ENCODE measurements around the gene NR1I3. TPM values are rescaled to one million over a fixed set of nuclear protein-coding genes. Genes with fewer than 3 reads are reported as not detected.
"Not testable (repeated sequence)": the region's sequence is repeated elsewhere in the genome, so short reads cannot be mapped to it uniquely, and the experiment has no call there.

NR1I3 gene
- total RNA-seq, 2 experiments from 2014 or later: not detected

DNA sequence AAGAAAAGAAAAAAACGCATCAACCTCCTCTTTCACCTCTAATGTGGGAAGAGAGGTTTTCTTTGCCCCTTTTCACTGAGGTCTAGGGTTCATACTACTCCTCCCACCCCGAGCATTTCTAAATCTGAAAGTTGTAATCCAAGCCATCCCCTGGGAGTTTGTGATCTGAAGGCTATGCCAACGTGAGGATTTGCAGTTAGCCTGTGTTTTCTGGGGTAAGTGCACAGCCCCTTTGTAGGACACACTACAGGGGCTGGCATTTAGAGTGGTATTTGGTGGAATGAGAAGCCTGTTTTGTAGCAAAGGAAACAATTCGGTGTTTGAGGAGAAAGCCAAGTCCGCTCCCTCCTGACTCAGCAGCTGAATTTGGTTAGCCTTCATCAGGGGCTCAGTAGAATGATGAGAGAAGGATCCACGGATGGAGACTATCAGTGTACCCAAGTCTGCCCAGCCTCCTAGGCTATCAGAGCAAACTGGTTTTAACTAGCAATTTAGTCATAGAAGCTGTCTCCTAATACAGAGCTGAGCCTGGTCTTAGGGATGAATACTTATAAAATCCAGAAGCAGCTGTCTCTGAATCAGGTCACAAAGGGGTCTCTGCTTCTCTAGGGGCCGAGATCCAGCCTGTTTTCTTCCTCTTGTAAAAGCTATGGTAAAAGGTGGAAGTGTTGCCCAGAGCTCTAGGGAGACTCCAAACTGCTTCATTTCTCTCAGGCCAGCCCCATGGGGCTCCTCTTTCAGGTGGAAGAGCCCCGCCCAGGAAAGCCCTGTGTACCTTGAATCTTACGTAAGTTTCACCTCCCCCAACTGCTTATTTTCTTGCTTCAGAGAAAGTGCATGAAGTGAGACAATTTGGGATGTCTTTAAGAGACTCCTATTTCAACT is 22.6 kb upstream of the NR1I3 start:
- ATAC-seq: no peak
- no peak overlapping the region for H3K4me3 Mint-ChIP-seq
- DNase-seq: no peak
- CTCF ChIA-PET: interaction anchor here (1.1 to 3.5 kb wide), 4 partner anchors 30 to 122 kb away, joined by 3 to 23 read pairs (median 4); partner anchors contain the start of gene TOMM40L
- H3K4me1 Mint-ChIP-seq: peaks cover 14% of the 10 kb centered on the region
- peaks cover 66% of the 10 kb centered on the region for H3K27me3 Mint-ChIP-seq
- no peak overlapping the region for H3K27ac Mint-ChIP-seq
- peaks cover 13% of the 10 kb centered on the region for H3K9me3 Mint-ChIP-seq (ENCODE audit: low read depth)
- H3K36me3 Mint-ChIP-seq: peaks cover 8% of the 10 kb centered on the region

- no peak for ATAC-seq
- H3K4me1 Mint-ChIP-seq: peaks cover 14% of the 10 kb centered on the region
- H3K27ac Mint-ChIP-seq: no peak overlapping the region
- DNase-seq: no peak
- H3K27me3 Mint-ChIP-seq: peaks cover 62% of the 10 kb centered on the region
- CTCF ChIA-PET: interaction anchor here (0.6 to 3.5 kb wide), 4 partner anchors 29 to 123 kb away, joined by 3 to 23 read pairs (median 4); no protein-coding TSS in a partner anchor
- no peak overlapping the region for H3K4me3 Mint-ChIP-seq
- peaks cover 8% of the 10 kb centered on the region for H3K36me3 Mint-ChIP-seq
- H3K9me3 Mint-ChIP-seq (ENCODE audit: low read depth): peaks cover 13% of the 10 kb centered on the region
Measured at GRCh38 chr1:161259765-161260164, 21.8 kb upstream of the NR1I3 start.

DNA sequence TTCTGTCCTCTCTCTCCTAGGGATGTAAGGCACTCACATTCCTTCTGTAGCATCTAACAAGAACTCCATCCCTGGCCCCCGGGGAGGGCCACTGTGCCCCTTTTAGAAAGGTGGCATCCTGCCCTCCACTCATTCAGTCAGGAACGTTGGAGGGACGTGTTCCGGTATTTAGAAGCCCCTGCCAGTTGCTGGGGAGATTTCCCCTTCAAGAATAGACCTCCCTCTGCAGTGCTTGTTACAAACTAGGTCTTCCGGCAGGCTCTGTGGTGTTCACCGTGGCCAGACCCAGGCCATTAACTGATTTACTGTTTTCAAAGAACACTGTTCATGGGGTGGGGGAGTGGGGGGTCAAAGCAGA is 21.3 kb upstream of the NR1I3 start:
- no peak for ATAC-seq
- H3K4me3 Mint-ChIP-seq: peak overlapping the region; percentile 53
- H3K27ac Mint-ChIP-seq: no peak overlapping the region
- peaks cover 14% of the 10 kb centered on the region for H3K4me1 Mint-ChIP-seq
- no peak for DNase-seq
- peaks cover 13% of the 10 kb centered on the region for H3K9me3 Mint-ChIP-seq (ENCODE audit: low read depth)
- H3K36me3 Mint-ChIP-seq: peaks cover 8% of the 10 kb centered on the region
- peaks cover 60% of the 10 kb centered on the region for H3K27me3 Mint-ChIP-seq
- CTCF ChIA-PET: interaction anchor here (0.6 to 3.5 kb wide), 4 partner anchors 29 to 123 kb away, joined by 3 to 23 read pairs (median 4); no protein-coding TSS in a partner anchor

GRCh38 chr1:161258439-161259344 is 20.7 kb upstream of the NR1I3 start, which contains the start of gene PCP4L1:
Gene PCP4L1 (plus strand): TSS chr1:161258745. CDS start chr1:161258975, 230 bp downstream.
- Mint-ChIP-seq H3K36me3 (peaks cover 8% of the 10 kb centered on the region), H3K4me1 (peaks cover 14% of the 10 kb centered on the region), H3K4me3 (peak within 1 kb of the TSS; percentile 53), H3K9me3 (ENCODE audit: low read depth) (peaks cover 13% of the 10 kb centered on the region), H3K27me3 (peaks cover 60% of the 10 kb centered on the region), H3K27ac (no peak within 1 kb of the TSS)
- CTCF ChIA-PET: interaction anchor here (0.6 to 3.5 kb wide), 5 partner anchors 29 to 154 kb away, joined by 3 to 23 read pairs (median 3); partner anchors contain the start of gene NDUFS2
- ATAC-seq: peak; percentile 90
- DNase-seq: peak; percentile 60

GRCh38 chr1:161257109-161257508 is 19.1 kb upstream of the NR1I3 start:
- H3K27ac Mint-ChIP-seq, H3K36me3 Mint-ChIP-seq, ATAC-seq, DNase-seq, CTCF ChIA-PET, H3K4me3 Mint-ChIP-seq: not testable (repeated sequence)
- Mint-ChIP-seq H3K9me3 (ENCODE audit: low read depth) (peaks cover 13% of the 10 kb centered on the region), H3K27me3 (peaks cover 54% of the 10 kb centered on the region), H3K4me1 (peaks cover 14% of the 10 kb centered on the region)

GRCh38 chr1:161255955-161256520 is 18.0 kb upstream of the NR1I3 start:
- H3K36me3 Mint-ChIP-seq, H3K4me3 Mint-ChIP-seq, H3K27ac Mint-ChIP-seq, DNase-seq, ATAC-seq, CTCF ChIA-PET: not testable (repeated sequence)
- Mint-ChIP-seq H3K4me1 (peaks cover 14% of the 10 kb centered on the region), H3K27me3 (peaks cover 46% of the 10 kb centered on the region), H3K9me3 (ENCODE audit: low read depth) (peaks cover 13% of the 10 kb centered on the region)

DNA sequence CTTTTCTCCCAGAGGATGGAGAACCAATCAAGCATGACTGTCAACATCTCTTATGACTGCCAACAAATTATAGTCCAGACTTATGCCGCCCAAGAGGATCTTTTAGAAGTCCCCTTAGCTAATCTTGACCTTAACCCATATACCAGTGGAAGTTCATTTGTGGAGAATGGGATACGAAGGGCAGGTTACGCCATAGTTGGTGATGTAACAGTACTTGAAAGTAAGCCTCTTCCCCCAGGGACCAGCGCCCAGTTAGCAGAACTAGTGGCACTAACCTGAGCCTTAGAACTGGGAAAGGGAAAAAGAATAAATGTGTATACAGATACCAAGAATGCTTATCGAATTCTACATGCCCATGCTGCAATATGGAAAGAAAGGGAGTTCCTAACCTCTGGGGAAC is 17.3 kb upstream of the NR1I3 start:
- peaks cover 13% of the 10 kb centered on the region for H3K9me3 Mint-ChIP-seq (ENCODE audit: low read depth)
- H3K4me3 Mint-ChIP-seq, H3K27ac Mint-ChIP-seq, CTCF ChIA-PET, DNase-seq, H3K36me3 Mint-ChIP-seq, ATAC-seq: not testable (repeated sequence)
- H3K27me3 Mint-ChIP-seq: peaks cover 39% of the 10 kb centered on the region
- peaks cover 14% of the 10 kb centered on the region for H3K4me1 Mint-ChIP-seq

GRCh38 chr1:161251579-161251978 is 13.6 kb upstream of the NR1I3 start:
- Mint-ChIP-seq H3K4me1 (no peaks in the 10 kb centered on the region), H3K4me3 (no peak overlapping the region), H3K27me3 (peaks cover 14% of the 10 kb centered on the region), H3K27ac (no peak overlapping the region), H3K9me3 (ENCODE audit: low read depth) (no peaks in the 10 kb centered on the region), H3K36me3 (no peaks in the 10 kb centered on the region)
- ATAC-seq: no peak
- CTCF ChIA-PET: no interaction called here
- no peak for DNase-seq

DNA sequence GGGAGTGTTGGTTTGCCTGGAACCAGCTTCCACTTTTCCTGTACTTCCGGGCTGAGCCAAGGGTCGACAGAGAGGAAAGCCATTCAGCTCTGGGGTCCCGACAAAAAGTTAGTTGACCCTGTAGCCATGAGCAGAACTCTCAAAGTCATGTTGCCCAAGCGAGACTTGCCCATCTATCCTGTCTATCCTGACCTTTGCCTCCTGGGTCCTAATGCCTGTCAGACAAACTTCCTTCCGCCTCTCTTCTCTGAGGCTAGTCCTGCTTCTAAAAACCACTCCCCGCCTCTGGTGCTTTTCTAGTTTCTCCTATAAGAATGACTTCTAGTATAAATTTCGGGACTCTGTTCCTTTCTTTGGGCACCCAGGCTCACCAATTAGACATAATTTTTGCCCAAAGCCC is 12.8 kb upstream of the NR1I3 start:
- no peaks in the 10 kb centered on the region for H3K36me3 Mint-ChIP-seq
- no peaks in the 10 kb centered on the region for H3K9me3 Mint-ChIP-seq (ENCODE audit: low read depth)
- DNase-seq (no peak), ATAC-seq (no peak)
- H3K4me3 Mint-ChIP-seq: no peak overlapping the region
- CTCF ChIA-PET: no interaction called here
- peaks cover 10% of the 10 kb centered on the region for H3K27me3 Mint-ChIP-seq
- H3K4me1 Mint-ChIP-seq: no peaks in the 10 kb centered on the region
- no peak overlapping the region for H3K27ac Mint-ChIP-seq

- DNase-seq; H3K4me3 Mint-ChIP-seq; H3K4me1 Mint-ChIP-seq; H3K36me3 Mint-ChIP-seq; ATAC-seq; H3K27me3 Mint-ChIP-seq; H3K9me3 Mint-ChIP-seq (ENCODE audit: low read depth); H3K27ac Mint-ChIP-seq: not testable (repeated sequence)
- CTCF ChIA-PET: interaction anchor here (1.4 to 2.9 kb wide), 3 partner anchors 20 to 41 kb away, joined by 5 to 11 read pairs (median 8); partner anchors contain the start of gene TOMM40L
Measured at GRCh38 chr1:161250100-161250499, 12.1 kb upstream of the NR1I3 start.

- Mint-ChIP-seq H3K36me3 (no peaks in the 10 kb centered on the region), H3K4me3 (no peak overlapping the region), H3K27me3 (peaks cover 11% of the 10 kb centered on the region), H3K27ac (no peak overlapping the region), H3K9me3 (ENCODE audit: low read depth) (no peaks in the 10 kb centered on the region), H3K4me1 (no peaks in the 10 kb centered on the region)
- CTCF ChIA-PET: no interaction called here
- ATAC-seq (no peak), DNase-seq (no peak)
Measured at GRCh38 chr1:161244888-161245287, 6.9 kb upstream of the NR1I3 start.

DNA sequence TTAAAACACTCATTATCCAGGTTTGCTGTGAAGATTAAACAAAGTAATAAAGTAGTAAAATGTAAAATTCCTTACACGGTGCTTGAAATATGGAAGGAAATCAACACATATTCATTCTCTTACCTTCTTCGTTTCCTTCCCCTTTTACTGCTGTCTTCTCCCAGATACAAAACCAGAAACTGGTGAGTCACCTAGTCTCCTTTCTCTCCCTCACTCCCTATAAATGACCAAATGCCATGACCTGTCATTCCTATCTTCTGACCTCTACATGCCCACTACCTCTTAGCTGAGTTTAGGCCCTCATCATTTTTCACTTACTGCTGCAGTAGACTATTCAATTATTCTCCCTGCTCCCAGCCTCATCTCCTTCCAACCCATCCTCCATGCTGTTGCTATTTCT is 4.3 kb upstream of the NR1I3 start:
- CTCF ChIA-PET: no interaction called here
- H3K4me3 Mint-ChIP-seq: no peak overlapping the region

DNA sequence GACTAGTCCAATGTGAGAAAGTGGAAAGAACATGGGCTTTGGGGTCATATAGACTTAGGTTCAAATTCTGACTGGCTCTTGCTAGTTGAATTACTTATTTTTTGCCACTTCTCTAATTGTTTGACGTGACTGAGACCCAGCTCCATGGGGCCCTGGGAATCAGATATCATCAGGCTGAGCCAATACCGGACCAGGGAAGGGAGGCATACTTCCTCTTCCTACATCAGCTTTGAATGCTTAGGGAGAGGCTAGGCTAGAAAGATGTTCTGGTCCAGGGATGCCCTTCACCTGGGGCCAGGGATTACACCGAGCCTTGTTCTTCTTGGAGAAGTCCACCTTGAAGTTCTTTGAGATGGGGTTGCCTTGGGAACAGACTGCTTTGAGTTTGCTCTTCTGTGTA is 3.7 kb upstream of the NR1I3 start:
- CTCF ChIA-PET: interaction anchor here (1.0 kb wide), 1 partner anchor 50 kb away, joined by 3 read pairs; no protein-coding TSS in a partner anchor
- H3K27ac Mint-ChIP-seq: no peak overlapping the region
- peaks cover 9% of the 10 kb centered on the region for H3K27me3 Mint-ChIP-seq
- no peaks in the 10 kb centered on the region for H3K4me1 Mint-ChIP-seq
- no peak overlapping the region for H3K4me3 Mint-ChIP-seq
- ATAC-seq (no peak), DNase-seq (no peak)
- H3K9me3 Mint-ChIP-seq (ENCODE audit: low read depth): no peaks in the 10 kb centered on the region
- no peaks in the 10 kb centered on the region for H3K36me3 Mint-ChIP-seq

More for the DNA sequence above, 4.3 kb upstream of the NR1I3 start:
- peaks cover 11% of the 10 kb centered on the region for H3K27me3 Mint-ChIP-seq
- H3K4me1 Mint-ChIP-seq: no peaks in the 10 kb centered on the region
- no peak for DNase-seq
- H3K36me3 Mint-ChIP-seq: no peaks in the 10 kb centered on the region
- H3K9me3 Mint-ChIP-seq (ENCODE audit: low read depth): no peaks in the 10 kb centered on the region
- H3K27ac Mint-ChIP-seq: no peak overlapping the region
- no peak for ATAC-seq

Data from activated CD8-positive, alpha-beta memory T cell treated with anti-CD3 and anti-CD28 coated beads, Interleukin-2, amount 10 ng/mL, durations not matched to agents 7 days and 5 days (primary cell).